Measurements from ENCODE around the gene ATP7B. TPM values are rescaled to one million over a fixed set of nuclear protein-coding genes. Genes with fewer than 3 reads are reported as not detected.

The ATP7B gene
- total RNA-seq, 1 donor from 2014 or later = 12.3 TPM

DNA sequence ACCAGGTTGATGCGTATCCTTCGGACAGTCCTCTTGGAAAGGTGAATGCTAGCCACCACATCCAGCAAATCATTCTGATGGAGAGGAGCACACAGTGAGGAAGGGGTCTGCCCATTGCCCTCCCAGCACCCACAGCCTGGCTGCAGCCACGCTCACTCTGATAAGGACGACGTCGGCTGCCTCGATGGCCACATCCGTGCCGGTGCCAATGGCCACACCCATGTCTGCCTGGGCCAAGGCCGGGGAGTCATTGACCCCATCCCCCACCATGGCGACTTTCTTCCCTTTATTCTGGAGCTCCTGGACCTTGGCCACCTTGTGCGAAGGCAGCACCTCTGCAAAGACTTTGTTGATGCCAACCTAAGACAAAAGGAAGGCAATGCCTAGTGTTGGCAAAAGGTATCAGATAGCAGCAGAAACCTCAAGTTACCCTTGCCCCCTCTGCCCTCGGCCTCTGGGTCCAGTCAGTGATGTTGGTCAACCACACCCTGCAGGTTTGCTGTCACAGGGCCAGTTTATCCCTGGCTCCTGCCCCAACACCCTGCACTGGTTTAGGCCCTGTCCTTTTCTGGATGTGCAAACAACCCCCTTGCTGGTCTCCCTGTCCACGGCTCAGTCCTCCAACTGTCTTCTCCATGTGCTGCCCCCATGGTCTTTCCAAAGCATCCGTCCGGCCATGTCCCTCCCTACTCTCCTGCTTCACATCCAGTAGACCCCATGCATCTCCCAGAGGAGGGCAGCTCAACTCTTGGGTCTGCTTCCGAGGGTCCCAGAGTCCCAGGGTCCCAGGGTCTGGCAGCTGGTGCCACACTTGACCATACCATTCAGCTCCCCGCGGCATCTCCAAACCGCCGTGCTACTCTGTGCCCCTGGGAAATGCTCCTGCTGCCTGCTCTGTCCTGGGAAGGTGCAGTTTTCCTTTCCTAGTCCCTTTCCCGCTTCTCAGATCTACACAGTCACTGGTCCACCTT, 73.6 kb downstream of the ATP7B start:
- DNase-seq (ENCODE audit: low read depth) (no peak), FAIRE-seq (no peak)
- Mint-ChIP-seq H3K27me3 (ENCODE audit: low read depth, unreplicated experiment) (peaks cover 2% of the 10 kb centered on the region), H3K27ac (ENCODE audit: unreplicated experiment) (no peak overlapping the region), H3K4me3 (ENCODE audit: unreplicated experiment) (no peak overlapping the region), H3K4me1 (ENCODE audit: low read depth, unreplicated experiment) (peaks cover 3% of the 10 kb centered on the region), H3K9me3 (ENCODE audit: unreplicated experiment) (no peaks in the 10 kb centered on the region), H3K36me3 (ENCODE audit: low read depth, unreplicated experiment) (peaks cover 6% of the 10 kb centered on the region)
- no peaks in the 10 kb centered on the region for H3K27me3 ChIP-seq (ENCODE audit: insufficient read depth, low read length)
- no peaks in the 10 kb centered on the region for H3K9me3 ChIP-seq (ENCODE audit: insufficient read depth, low read depth, low read length)
- H3K27ac ChIP-seq (ENCODE audit: low read depth, low read length) = no peak overlapping the region
- H3K4me1 ChIP-seq (ENCODE audit: insufficient read depth, low read length) = no peaks in the 10 kb centered on the region
- H4K20me1 ChIP-seq (ENCODE audit: insufficient read depth, low read length) = no peaks in the 10 kb centered on the region
- no peak overlapping the region for H3K4me2 ChIP-seq (ENCODE audit: low read length)
- TF ChIP-seq, protein P1, sequence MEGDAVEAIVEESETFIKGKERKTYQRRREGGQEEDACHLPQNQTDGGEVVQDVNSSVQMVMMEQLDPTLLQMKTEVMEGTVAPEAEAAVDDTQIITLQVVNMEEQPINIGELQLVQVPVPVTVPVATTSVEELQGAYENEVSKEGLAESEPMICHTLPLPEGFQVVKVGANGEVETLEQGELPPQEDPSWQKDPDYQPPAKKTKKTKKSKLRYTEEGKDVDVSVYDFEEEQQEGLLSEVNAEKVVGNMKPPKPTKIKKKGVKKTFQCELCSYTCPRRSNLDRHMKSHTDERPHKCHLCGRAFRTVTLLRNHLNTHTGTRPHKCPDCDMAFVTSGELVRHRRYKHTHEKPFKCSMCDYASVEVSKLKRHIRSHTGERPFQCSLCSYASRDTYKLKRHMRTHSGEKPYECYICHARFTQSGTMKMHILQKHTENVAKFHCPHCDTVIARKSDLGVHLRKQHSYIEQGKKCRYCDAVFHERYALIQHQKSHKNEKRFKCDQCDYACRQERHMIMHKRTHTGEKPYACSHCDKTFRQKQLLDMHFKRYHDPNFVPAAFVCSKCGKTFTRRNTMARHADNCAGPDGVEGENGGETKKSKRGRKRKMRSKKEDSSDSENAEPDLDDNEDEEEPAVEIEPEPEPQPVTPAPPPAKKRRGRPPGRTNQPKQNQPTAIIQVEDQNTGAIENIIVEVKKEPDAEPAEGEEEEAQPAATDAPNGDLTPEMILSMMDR (IDR thresholded peaks at IDR 0.05; ENCODE audit: insufficient read depth, low read depth, low read length) = no peak
- TF ChIP-seq EZH2 (IDR thresholded peaks at IDR 0.05; ENCODE audit: insufficient read depth, low read length) = no peak
- H3K9ac ChIP-seq (ENCODE audit: low read length) = no peak overlapping the region
- no peak overlapping the region for H3K4me3 ChIP-seq (ENCODE audit: insufficient read depth, low read depth, low read length)
- H2AFZ ChIP-seq (ENCODE audit: low read depth, low read length) = no peak overlapping the region
- H3K36me3 ChIP-seq (ENCODE audit: insufficient read depth, low read length) = no peaks in the 10 kb centered on the region
- no peaks in the 10 kb centered on the region for H3K79me2 ChIP-seq (ENCODE audit: insufficient read depth, low read length)

DNA sequence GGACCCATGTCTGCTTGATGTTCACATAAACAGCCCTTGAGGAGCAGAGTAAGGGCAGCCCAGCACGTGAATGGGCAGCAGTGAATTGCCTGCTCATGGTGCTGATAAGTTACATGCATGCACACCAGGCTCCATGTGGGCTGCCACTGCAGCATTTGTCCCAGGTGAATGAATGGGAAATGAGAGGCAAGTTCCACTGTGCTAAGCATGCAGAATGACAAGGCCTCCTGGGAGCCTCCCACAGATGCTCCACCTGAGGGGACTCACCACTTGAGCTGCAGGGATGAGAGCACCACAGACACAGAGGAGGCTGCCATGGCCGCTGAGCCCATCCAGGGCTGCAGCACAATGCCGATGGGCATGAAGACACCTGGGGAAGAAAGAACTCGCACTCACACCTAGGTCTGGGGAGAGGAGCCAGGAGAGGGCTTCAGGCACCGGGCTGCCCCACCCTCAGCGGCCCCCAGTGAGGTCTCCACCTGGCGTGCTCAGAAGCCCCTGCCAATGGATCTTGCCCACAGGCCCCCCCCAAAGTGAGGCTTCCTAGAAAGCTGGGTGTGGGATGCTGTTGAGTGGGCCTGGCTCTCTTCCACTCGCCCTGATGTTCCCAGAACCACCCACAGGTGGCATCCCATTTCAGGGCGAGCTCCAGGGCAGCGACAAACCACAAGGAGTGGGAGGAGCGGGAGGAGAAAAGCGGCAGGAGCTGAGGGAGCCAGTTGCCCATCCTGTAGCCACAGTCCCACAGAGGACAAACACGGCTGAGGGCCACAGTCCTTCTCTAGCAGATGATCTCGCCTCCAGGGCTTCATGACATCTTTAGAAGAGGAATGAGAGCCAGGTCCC, 75.7 kb downstream of the ATP7B start:
- Histone ChIP-seq H3K9me3 (ENCODE audit: insufficient read depth, low read depth, low read length) (no peaks in the 10 kb centered on the region), H3K4me2 (ENCODE audit: low read length) (no peak overlapping the region), H3K27me3 (ENCODE audit: insufficient read depth, low read length) (no peaks in the 10 kb centered on the region), H3K4me3 (ENCODE audit: insufficient read depth, low read depth, low read length) (no peak overlapping the region), H3K9ac (ENCODE audit: low read length) (no peak overlapping the region), H3K79me2 (ENCODE audit: insufficient read depth, low read length) (no peaks in the 10 kb centered on the region), H4K20me1 (ENCODE audit: insufficient read depth, low read length) (no peaks in the 10 kb centered on the region), H3K4me1 (ENCODE audit: insufficient read depth, low read length) (no peaks in the 10 kb centered on the region), H3K36me3 (ENCODE audit: insufficient read depth, low read length) (no peaks in the 10 kb centered on the region), H3K27ac (ENCODE audit: low read depth, low read length) (no peak overlapping the region), H2AFZ (ENCODE audit: low read depth, low read length) (no peak overlapping the region)
- FAIRE-seq (no peak), DNase-seq (ENCODE audit: low read depth) (no peak)
- Mint-ChIP-seq H3K9me3 (ENCODE audit: unreplicated experiment) (no peaks in the 10 kb centered on the region), H3K27me3 (ENCODE audit: low read depth, unreplicated experiment) (peaks cover 2% of the 10 kb centered on the region), H3K4me3 (ENCODE audit: unreplicated experiment) (no peak overlapping the region), H3K4me1 (ENCODE audit: low read depth, unreplicated experiment) (peaks cover 3% of the 10 kb centered on the region), H3K27ac (ENCODE audit: unreplicated experiment) (no peak overlapping the region), H3K36me3 (ENCODE audit: low read depth, unreplicated experiment) (peaks cover 8% of the 10 kb centered on the region)
- no peak for TF ChIP-seq EZH2 (IDR thresholded peaks at IDR 0.05; ENCODE audit: insufficient read depth, low read length)
- TF ChIP-seq, protein P1 (IDR thresholded peaks at IDR 0.05; ENCODE audit: insufficient read depth, low read depth, low read length) = no peak

All from astrocyte (in vitro differentiated cells and primary cell).